Smooth muscle cell (in vitro differentiated cells): ENCODE data around the gene CPXM2. TPM values are rescaled to one million over a fixed set of nuclear protein-coding genes. Genes with fewer than 3 reads are reported as not detected.

Experiments
- DNase-seq: peaks from one replicate; lab custom pipeline; 2025; ENCODE audit not compliant: unreplicated experiment; lab: John Stamatoyannopoulos, UW
- H2AFZ ChIP-seq: fragments of 200-600 bp; sonication (generic); 2 replicates; pipeline ENCODE4 v1.6.0; 2016; ENCODE audit warnings: antibody characterized with exemption, low read depth, mild to moderate bottlenecking
- H3F3A ChIP-seq: fragments of 200-600 bp; sonication (generic); 2 replicates; pipeline ENCODE4 v1.6.0; 2017; ENCODE audit warnings: antibody characterized with exemption, low read depth
- H3K27ac ChIP-seq: fragments of 200-600 bp; sonication (generic); 2 replicates; pipeline ENCODE4 v1.5.1; 2016; ENCODE audit warnings: low read depth, mild to moderate bottlenecking
- H3K27me3 ChIP-seq: fragments of 200-600 bp; sonication (generic); 2 replicates; pipeline ENCODE4 v1.6.1; 2016; ENCODE audit warnings: low read depth, mild to moderate bottlenecking
- H3K36me3 ChIP-seq: fragments of 200-600 bp; sonication (generic); 2 replicates; pipeline ENCODE4 v1.5.1; 2016; ENCODE audit warnings: low read depth
- H3K4me1 ChIP-seq: fragments of 200-600 bp; sonication (generic); 2 replicates; pipeline ENCODE4 v1.5.1; 2016; ENCODE audit warnings: low read depth
- H3K4me2 ChIP-seq: fragments of 200-600 bp; sonication (generic); 2 replicates; pipeline ENCODE4 v1.6.0; 2016; ENCODE audit warnings: mild to moderate bottlenecking
- H3K4me3 ChIP-seq: fragments of 200-600 bp; sonication (generic); 2 replicates; pipeline ENCODE4 v1.5.1; 2016; ENCODE audit warnings: mild to moderate bottlenecking
- H3K79me2 ChIP-seq: fragments of 200-600 bp; sonication (generic); 2 replicates; pipeline ENCODE4 v1.6.0; 2016; ENCODE audit warnings: low read depth, mild to moderate bottlenecking
- H3K9ac ChIP-seq: fragments of 200-600 bp; sonication (generic); 2 replicates; pipeline ENCODE4 v1.6.0; 2016; ENCODE audit warnings: low read depth
- H3K9me3 ChIP-seq: fragments of 200-600 bp; sonication (generic); replicated peaks from 2 replicates; pipeline ENCODE4 v1.5.1; 2016; ENCODE audit warnings: low read depth
- H4K20me1 ChIP-seq: fragments of 200-600 bp; sonication (generic); 2 replicates; pipeline ENCODE4 v1.6.0; 2016; ENCODE audit warnings: low read depth
- CTCF ChIP-seq: fragments of 200-600 bp; sonication (generic); IDR thresholded peaks from 2 replicates; pipeline ENCODE4 v1.5.1; 2017; ENCODE audit warnings: borderline replicate concordance, mild to moderate bottlenecking, antibody characterized with exemption; ENCODE audit not compliant: insufficient read depth, poor library complexity, severe bottlenecking
- WGBS: methylation state at CpG from one replicate; pipeline ENCODE4 v1.1.7; 2016; ENCODE audit warnings: low lambda C conversion rate; 5-methylcytosine and 5-hydroxymethylcytosine counted together
- polyA plus RNA-seq: library from polyadenylated mRNA; unstranded; fragments of >200 nt; fragmentation: Nextera tagmentation; extraction: Ambion mirVana; gene quantifications from 2 replicates; pipeline ENCODE4 v1.2.1, GENCODE V29; 2016
- total RNA-seq: library from RNA; depleted of rRNA; stranded (reverse); fragments of >200 nt; gene quantifications from 2 replicates; pipeline ENCODE4 v1.2.3, GENCODE V29; 2014

Gene CPXM2
- total and polyA plus RNA-seq, 2 experiments from 2014 or later, result 31.2 to 65.5 TPM

DNA sequence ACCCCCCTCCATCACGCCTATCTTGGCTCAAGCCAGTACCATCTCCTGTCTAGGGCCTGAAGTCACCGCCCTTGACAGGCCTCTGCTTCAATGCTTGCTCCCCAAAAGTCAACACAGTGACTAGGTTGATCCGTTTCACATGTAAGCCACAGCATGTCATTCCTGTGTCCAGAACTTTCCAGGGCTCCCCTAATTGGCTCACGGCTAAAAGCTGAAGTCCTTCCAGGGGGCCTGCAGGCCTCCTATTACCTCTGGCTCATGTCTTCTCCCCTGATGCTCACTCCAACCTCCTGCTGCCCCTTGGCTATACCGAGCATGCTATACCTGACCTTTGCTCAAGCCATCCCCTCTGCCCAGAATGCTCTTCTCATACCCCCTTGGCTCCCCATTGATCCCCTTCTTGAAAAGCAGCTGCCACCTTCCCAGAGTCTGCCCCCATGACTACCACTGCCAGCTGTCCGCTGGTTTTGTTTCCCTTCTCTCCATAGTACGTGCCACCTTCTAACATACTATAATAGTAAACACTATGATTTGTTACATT lies 39.1 kb downstream of the CPXM2 start:
- Histone ChIP-seq H3K4me2 (no peak overlapping the region), H3K4me1 (no peaks in the 10 kb centered on the region), H3K4me3 (no peak overlapping the region), H3K27ac (no peak overlapping the region), H3F3A (no peaks in the 10 kb centered on the region), H4K20me1 (no peaks in the 10 kb centered on the region), H3K9me3 (no peaks in the 10 kb centered on the region), H2AFZ (no peak overlapping the region), H3K9ac (no peak overlapping the region), H3K27me3 (no peaks in the 10 kb centered on the region), H3K79me2 (no peaks in the 10 kb centered on the region), H3K36me3 (no peaks in the 10 kb centered on the region)
- DNase-seq, result no peak
- 98% methylated on average over 7 of the region's 7 CpGs for WGBS
- no peak for TF ChIP-seq CTCF

- Histone ChIP-seq H3K4me1 (no peaks in the 10 kb centered on the region), H4K20me1 (no peaks in the 10 kb centered on the region)
- 79% methylated on average over 5 of the region's 5 CpGs for WGBS
Observed at GRCh38 chr10:123848564-123849457, 42.8 kb downstream of the CPXM2 start.

GRCh38 chr10:123847686-123848432 lies 43.7 kb downstream of the CPXM2 start:
- Histone ChIP-seq H3K27me3 (no peaks in the 10 kb centered on the region), H3K9ac (no peak overlapping the region), H3F3A (no peaks in the 10 kb centered on the region), H3K4me3 (no peak overlapping the region), H3K4me2 (no peak overlapping the region), H3K36me3 (no peaks in the 10 kb centered on the region), H2AFZ (no peak overlapping the region), H3K79me2 (no peaks in the 10 kb centered on the region), H3K9me3 (no peaks in the 10 kb centered on the region), H3K27ac (no peak overlapping the region), H3K4me1 (no peaks in the 10 kb centered on the region), H4K20me1 (no peaks in the 10 kb centered on the region)
- TF ChIP-seq CTCF, result no peak
- DNase-seq, result no peak
- 59% methylated on average over 5 of the region's 5 CpGs for WGBS

More at GRCh38 chr10:123848564-123849457, 42.8 kb downstream of the CPXM2 start:
- Histone ChIP-seq H3K27me3 (no peaks in the 10 kb centered on the region), H3K4me3 (no peak overlapping the region), H3K36me3 (no peaks in the 10 kb centered on the region), H3F3A (no peaks in the 10 kb centered on the region), H3K9ac (no peak overlapping the region), H3K79me2 (no peaks in the 10 kb centered on the region), H2AFZ (no peak overlapping the region), H3K4me2 (no peak overlapping the region), H3K27ac (no peak overlapping the region), H3K9me3 (no peaks in the 10 kb centered on the region)
- TF ChIP-seq CTCF, result no peak
- DNase-seq, result no peak
